COR-L47 (cell line): ENCODE data around the gene CFAP70.

Source experiments
- DNase-seq: peaks from one replicate; lab custom pipeline; 2025; lab: John Stamatoyannopoulos, UW

Gene CFAP70

DNA sequence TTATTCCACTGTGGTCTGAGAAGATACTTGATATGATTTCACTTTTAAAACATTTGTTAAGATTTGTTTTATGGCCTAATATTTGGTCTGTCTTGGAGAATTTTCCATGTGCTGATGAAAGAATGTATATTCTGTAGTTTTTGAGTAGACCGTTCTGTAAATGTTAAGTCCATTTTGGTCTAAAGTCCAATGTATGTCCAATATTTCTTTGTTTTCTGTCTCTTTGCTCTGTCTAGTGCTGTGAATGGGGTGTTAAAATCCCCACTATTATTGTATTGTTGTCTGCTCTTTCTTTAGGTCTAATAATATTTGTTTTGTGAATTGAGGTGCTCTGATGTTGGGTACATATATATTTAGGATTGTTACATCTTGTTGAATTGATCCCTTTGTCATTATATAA, 142.9 kb downstream of the CFAP70 start:
- no peak for DNase-seq

- DNase-seq: no peak
These were observed 147.4 kb downstream of the CFAP70 start for GRCh38 chr10:73211106-73211811.

GRCh38 chr10:73210395-73211105, 148.1 kb downstream of the CFAP70 start:
- no peak for DNase-seq

- no peak for DNase-seq
These were observed 149.0 kb downstream of the CFAP70 start for GRCh38 chr10:73209705-73210104.

DNA sequence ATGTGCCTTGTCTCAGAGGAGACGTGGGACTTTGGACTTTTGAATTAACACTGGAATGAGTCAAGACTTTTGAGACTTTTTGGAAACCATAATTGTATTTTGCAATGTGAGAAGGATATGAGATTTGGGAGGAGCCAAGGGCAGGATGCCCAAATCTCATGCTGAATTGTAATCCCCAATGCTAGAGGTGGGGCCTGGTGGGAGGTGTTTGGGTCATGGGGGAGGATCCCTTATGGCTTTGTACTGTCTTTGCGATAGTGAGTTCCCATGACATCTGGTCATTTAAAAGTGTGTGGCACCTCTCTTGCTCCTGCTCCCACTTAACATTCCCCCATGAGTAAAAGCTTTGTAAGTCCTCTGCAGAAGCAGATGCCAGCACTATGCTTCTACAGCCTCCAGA, 150.8 kb downstream of the CFAP70 start:
- no peak for DNase-seq

DNA sequence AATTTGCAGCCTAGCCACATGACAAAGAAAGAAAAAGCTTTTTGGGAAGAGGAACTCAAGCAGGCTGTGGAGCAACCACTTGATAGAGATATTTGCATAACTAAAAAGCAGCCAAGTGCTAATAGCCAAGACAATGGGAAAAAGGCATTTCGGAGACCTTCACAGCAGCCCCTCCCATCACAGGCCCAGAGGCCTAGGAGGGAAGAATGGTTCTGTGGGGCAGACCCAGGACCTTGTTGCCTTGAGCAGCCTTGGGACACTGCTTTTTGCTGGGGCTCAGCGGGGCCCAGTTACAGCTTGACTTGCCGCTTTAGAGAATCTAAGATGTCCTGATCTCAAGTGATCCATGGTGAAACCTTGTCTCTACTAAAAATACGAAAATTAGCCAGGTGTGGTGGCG, 152.3 kb downstream of the CFAP70 start:
- DNase-seq: no peak

GRCh38 chr10:73205890-73206289, 152.8 kb downstream of the CFAP70 start:
- no peak for DNase-seq

GRCh38 chr10:73205081-73205480, 153.6 kb downstream of the CFAP70 start:
- no peak for DNase-seq
